ENCODE measurements around the gene ZNF597. TPM values are rescaled to one million over a fixed set of nuclear protein-coding genes. Genes with fewer than 3 reads are reported as not detected.

Gene ZNF597
- total and polyA plus RNA-seq, 2 experiments from 2014 or later = 1.2 to 2.4 TPM

- peaks cover 63% of the 10 kb centered on the region for H3K4me1 Mint-ChIP-seq
- peaks cover 14% of the 10 kb centered on the region for H3K27me3 Mint-ChIP-seq (ENCODE audit: insufficient read depth, low read depth, poor library complexity)
- H3F3A ChIP-seq (replicated peaks; ENCODE audit: low read depth) = no peaks in the 10 kb centered on the region; the same call in 1 of the 2 replicates
- no peaks in the 10 kb centered on the region for H3K9me2 ChIP-seq (ENCODE audit: insufficient read depth)
- DNase-seq (ENCODE audit: low spot score) (no peak), ATAC-seq (no peak)
- no peak overlapping the region for H2AFZ ChIP-seq
- H3K79me2 ChIP-seq (replicated peaks; ENCODE audit: insufficient read depth) = peaks cover 96% of the 10 kb centered on the region
- H3K4me3 Mint-ChIP-seq = no peak overlapping the region
- no peaks in the 10 kb centered on the region; the same call in 1 of the 3 replicates for H3K9me3 Mint-ChIP-seq
- no peaks in the 10 kb centered on the region for H3K36me3 ChIP-seq (ENCODE audit: insufficient read depth)
- no peak overlapping the region for H3K4me2 ChIP-seq
- H4K20me1 ChIP-seq (replicated peaks; ENCODE audit: insufficient read depth) = peaks cover 26% of the 10 kb centered on the region
- H3K4me3 ChIP-seq = no peak overlapping the region
- H3K27me3 ChIP-seq (ENCODE audit: insufficient read depth) = no peaks in the 10 kb centered on the region
- TF ChIP-seq ZNF462 (CRISPR knock-in tag; IDR thresholded peaks at IDR 0.05) = no peak
- TF ChIP-seq JUNB (IDR thresholded peaks at IDR 0.05; ENCODE audit: unreplicated experiment) = no peak
- TF ChIP-seq ETS1 (IDR thresholded peaks at IDR 0.05) = no peak
- TF ChIP-seq POLR2AphosphoS5 (IDR thresholded peaks at IDR 0.05; ENCODE audit: low read depth) = no peak
- no peak for TF ChIP-seq EZH2 (IDR thresholded peaks at IDR 0.05; ENCODE audit: low read depth, unreplicated experiment)
- TF ChIP-seq REST (IDR thresholded peaks at IDR 0.05; ENCODE audit: unreplicated experiment) = no peak
- TF ChIP-seq ZNF331 (CRISPR knock-in tag; IDR thresholded peaks at IDR 0.05; ENCODE audit: low read depth) = no peak
- TF ChIP-seq CREB1 (CRISPR knock-in tag; IDR thresholded peaks at IDR 0.05; ENCODE audit: low read depth) = no peak
- no peak for TF ChIP-seq EZH2phosphoT487 (IDR thresholded peaks at IDR 0.05; ENCODE audit: unreplicated experiment)
- H3K27ac ChIP-seq (ENCODE audit: low read depth) = no peak overlapping the region
- no peak overlapping the region; the same call in 1 of the 2 replicates for H3K27ac Mint-ChIP-seq
- H3K4me1 ChIP-seq (ENCODE audit: insufficient read depth) = peaks cover 36% of the 10 kb centered on the region
- peaks cover 25% of the 10 kb centered on the region for H3K36me3 Mint-ChIP-seq (ENCODE audit: low read depth)
These were observed 22.7 kb upstream of the ZNF597 start for GRCh38 chr16:3465911-3466584.

Data from GM23338 (cell line).